T-helper 22 cell (primary cell): Measurements from ENCODE around the gene WNT9B.

Experiments used
- DNase-seq: peaks from one replicate; pipeline ENCODE4 v3.0.0-alpha.2; 2020; ENCODE audit warnings: low read depth

WNT9B gene

GRCh38 chr17:46851029-46851741 lies at the start of gene WNT9B:
Gene WNT9B (plus strand): TSS chr17:46851583. CDS start chr17:46851639, 56 bp downstream.
- DNase-seq: no peak

GRCh38 chr17:46802800-46803199 lies 48.6 kb upstream of the WNT9B start:
- DNase-seq: no peak

- no peak for DNase-seq
These were observed 47.8 kb upstream of the WNT9B start for GRCh38 chr17:46803544-46803943.

- DNase-seq: no peak
These were observed 45.6 kb upstream of the WNT9B start for GRCh38 chr17:46805771-46806170.

GRCh38 chr17:46809110-46809571 lies 42.2 kb upstream of the WNT9B start:
- DNase-seq: no peak

- DNase-seq: no peak
These were observed 40.5 kb upstream of the WNT9B start for GRCh38 chr17:46810837-46811236.

GRCh38 chr17:46811978-46812583 lies 39.3 kb upstream of the WNT9B start:
- no peak for DNase-seq

GRCh38 chr17:46812624-46813318 lies 38.6 kb upstream of the WNT9B start:
- no peak for DNase-seq

GRCh38 chr17:46813920-46814319 lies 37.5 kb upstream of the WNT9B start:
- DNase-seq: no peak

GRCh38 chr17:46814446-46814845 lies 36.9 kb upstream of the WNT9B start:
- DNase-seq: no peak

GRCh38 chr17:46815474-46816353 lies 35.7 kb upstream of the WNT9B start:
- no peak for DNase-seq

- no peak for DNase-seq
These were observed 34.1 kb upstream of the WNT9B start for GRCh38 chr17:46817151-46817900.

GRCh38 chr17:46817901-46818209 lies 33.5 kb upstream of the WNT9B start:
- no peak for DNase-seq

- no peak for DNase-seq
These were observed 33.0 kb upstream of the WNT9B start, which contains the start of gene WNT3 for GRCh38 chr17:46818316-46818928. Gene WNT3 (minus strand): TSS chr17:46818692. CDS start chr17:46818597, 95 bp downstream.

- no peak for DNase-seq
These were observed 32.2 kb upstream of the WNT9B start for GRCh38 chr17:46818929-46819859.

- no peak for DNase-seq
These were observed 31.5 kb upstream of the WNT9B start for GRCh38 chr17:46819906-46820351.

GRCh38 chr17:46820592-46821450 lies 30.6 kb upstream of the WNT9B start:
- DNase-seq: no peak

- DNase-seq: no peak
These were observed 29.6 kb upstream of the WNT9B start for GRCh38 chr17:46821482-46822387.
